Umbilical cord (tissue), 2 donors: ENCODE results near the gene GPR153. TPM values are rescaled to one million over a fixed set of nuclear protein-coding genes. Genes with fewer than 3 reads are reported as not detected.
"Not testable (repeated sequence)": the region's sequence is repeated elsewhere in the genome, so short reads cannot be mapped to it uniquely, and the experiment has no call there.

Experiments
- DNase-seq: peaks from one replicate; pipeline ENCODE4 v3.0.0-alpha.2; 2015; ENCODE audit warnings: low spot score
- total RNA-seq: library from RNA; depleted of rRNA; stranded (reverse); fragments of >200 nt; gene quantifications from one replicate; pipeline ENCODE4 v1.2.3, GENCODE V29; 2014; ENCODE audit warnings: low replicate concordance; ENCODE audit not compliant: insufficient read depth

Gene GPR153
- total RNA-seq, 1 donor from 2014 or later = 17.6 TPM

DNA sequence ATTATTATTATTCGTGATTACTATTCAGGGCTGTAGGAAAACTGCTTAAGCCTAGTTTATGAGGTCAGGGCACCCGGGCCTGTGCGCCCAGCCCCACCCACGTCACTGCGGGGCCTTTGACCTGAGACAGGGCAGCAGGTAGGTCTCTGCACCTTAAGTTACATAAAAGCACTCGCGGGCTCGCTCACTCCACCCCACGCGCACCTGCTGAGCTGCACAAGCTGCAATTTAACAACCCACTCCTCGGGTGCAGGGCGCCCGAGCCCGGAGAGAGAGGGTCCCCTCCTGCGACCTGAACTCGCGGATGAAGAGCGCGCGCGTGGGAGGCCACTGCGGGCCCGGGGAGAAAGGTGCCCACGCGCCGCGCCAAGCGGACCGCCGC, 25.6 kb downstream of the GPR153 start:
- no peak for DNase-seq

GRCh38 chr1:6234502-6235295, 26.2 kb downstream of the GPR153 start:
- no peak for DNase-seq

DNA sequence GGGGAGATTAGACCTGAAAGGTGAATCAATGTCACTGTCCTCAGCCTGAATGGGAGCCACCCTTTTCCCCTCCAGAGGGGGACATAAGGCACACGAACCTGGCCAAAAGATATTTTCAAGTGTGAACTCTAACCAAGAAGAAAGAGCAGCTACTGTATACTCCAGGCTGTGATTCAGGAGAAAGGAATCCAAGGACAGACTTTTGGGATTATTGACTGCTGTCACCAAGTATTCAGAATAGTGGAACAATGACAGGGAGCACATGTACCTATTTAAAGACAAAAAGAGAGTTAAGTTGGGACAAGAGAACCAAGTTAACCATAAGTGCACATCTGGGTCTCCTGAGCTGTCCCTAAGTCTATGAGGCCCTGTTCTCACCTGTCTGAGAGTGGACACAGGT, 27.5 kb downstream of the GPR153 start:
- DNase-seq = no peak

DNA sequence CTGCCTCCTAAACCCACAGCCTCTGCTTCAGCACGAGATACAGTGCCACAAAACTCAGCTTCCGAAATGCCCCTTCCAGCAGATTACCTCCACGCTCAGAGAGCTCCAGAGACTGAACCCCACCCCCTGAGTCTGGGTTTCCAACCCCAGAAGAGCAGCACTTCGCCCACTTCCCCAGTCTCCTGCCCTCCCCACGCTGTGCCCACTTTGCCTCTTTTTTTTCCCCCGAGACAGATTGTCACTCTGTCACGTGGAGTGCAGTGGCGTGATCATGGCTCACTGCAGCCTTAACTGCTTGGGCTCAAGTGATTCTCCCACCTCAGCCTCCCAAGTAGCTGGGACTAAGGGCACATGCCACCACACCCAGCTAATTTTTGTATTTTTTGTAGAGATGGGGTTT, 35.2 kb downstream of the GPR153 start:
- no peak for DNase-seq

- no peak for DNase-seq
Observed at GRCh38 chr1:6224718-6225117, 36.2 kb downstream of the GPR153 start.

GRCh38 chr1:6223617-6224016, 37.3 kb downstream of the GPR153 start:
- no peak for DNase-seq

DNA sequence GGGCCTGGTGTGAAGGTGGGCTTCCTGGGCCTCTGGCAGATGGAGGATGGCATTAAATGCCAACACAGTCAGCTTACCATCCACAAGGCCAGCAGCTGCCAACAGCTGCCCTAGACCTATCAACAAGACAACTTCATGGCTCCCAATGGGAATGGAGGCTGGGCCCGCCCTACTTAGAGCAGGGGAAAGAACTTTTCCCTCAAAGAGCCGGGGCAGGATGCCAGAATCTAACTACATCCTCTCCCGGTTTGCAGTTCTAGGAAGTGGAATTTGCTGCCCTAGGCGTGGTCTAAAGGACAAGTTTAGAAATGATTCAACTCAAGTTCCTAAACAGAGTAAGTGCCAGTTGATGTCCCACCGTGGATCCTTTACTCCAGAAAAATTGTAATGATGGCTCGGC, 38.3 kb downstream of the GPR153 start:
- DNase-seq = no peak

DNA sequence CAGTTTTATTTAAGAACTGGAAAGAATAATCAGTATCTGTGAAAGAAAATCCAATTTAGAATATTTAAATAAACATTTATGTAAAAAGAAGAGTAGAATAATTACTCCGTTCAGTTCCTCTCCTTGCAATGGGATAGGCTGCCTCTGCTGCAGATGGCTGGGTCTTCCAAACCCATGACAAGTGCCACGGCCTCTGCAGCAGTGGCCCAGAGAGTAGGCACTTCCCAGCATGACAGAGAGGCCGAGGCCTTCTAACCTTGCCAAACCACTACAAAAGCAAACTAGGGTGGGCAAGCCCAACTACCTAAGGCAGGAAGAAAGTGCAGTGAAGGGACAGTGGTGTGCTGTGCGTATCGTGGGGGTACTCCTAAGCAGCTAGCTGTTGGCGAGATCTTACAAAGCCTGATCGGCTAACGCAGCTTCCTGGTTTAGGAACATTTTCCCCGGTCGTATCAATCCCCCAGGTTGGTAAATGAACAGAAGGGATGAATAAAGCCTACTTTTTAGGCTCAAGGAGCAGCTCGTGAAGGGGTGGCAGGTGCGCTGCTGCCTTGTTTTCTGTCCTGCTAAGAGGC, 39.6 kb downstream of the GPR153 start:
- DNase-seq = no peak

GRCh38 chr1:6220236-6220635, 40.7 kb downstream of the GPR153 start:
- no peak for DNase-seq

DNA sequence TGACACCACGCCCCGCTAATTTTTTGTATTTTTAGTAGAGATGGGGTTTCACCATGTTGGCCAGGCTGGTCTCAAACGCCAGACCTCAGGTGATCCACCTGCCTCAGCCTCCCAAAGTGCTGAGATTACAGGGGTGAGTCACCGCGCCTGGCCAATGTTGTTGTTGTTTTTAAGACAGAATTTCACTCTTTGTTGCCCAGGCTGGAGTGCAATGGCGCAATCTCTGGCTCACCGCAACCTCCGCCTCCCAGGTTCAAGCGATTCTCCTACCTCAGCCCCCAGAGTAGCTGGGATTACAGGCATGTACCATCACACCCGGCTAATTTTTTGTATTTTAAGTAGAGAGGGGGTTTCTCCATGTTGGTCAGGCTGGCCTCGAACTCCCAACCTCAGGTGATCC, 41.3 kb downstream of the GPR153 start:
- not testable (repeated sequence) for DNase-seq

GRCh38 chr1:6218375-6219164, 42.3 kb downstream of the GPR153 start:
- DNase-seq = no peak

DNA sequence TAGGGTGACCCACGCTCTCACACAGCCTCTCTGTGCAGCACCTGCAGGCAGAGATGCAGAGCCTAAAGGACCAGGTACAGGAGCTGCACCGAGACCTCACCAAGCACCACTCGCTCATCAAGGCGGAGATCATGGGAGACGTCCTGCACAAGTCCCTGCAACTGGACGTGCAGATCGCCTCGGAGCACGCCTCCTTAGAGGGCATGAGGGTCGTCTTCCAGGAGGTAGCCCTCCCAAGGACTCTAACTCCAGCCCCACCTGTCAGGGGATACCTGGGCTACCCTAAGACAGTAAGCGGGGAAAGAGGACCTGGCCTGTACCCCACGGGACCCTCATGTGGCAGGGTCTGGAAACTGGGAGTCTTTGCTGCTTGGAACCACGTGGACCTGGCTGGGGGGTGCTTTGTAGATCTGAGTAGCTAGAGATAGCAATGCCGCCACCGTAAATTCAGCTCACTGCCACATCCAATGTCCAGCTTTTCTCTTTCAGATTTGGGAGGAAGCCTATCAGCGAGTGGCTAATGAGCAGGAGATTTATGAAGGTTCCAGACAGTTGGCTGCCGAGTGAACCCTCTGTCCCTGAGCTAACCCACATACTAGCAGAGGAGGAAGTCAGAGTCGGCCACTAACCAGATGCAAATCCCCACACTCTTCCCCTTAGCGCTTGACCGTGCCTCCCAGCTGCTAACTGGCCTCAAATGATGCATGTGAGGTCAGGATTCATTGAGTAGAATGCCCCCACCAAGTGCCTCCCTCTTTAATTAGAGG, 48.5 kb downstream of the GPR153 start:
- no peak for DNase-seq

GRCh38 chr1:6211731-6212130, 49.2 kb downstream of the GPR153 start:
- no peak for DNase-seq

- no peak for DNase-seq
Observed at GRCh38 chr1:6210591-6211355, 50.1 kb downstream of the GPR153 start.

GRCh38 chr1:6209661-6210580, 51.0 kb downstream of the GPR153 start:
- DNase-seq = no peak

DNA sequence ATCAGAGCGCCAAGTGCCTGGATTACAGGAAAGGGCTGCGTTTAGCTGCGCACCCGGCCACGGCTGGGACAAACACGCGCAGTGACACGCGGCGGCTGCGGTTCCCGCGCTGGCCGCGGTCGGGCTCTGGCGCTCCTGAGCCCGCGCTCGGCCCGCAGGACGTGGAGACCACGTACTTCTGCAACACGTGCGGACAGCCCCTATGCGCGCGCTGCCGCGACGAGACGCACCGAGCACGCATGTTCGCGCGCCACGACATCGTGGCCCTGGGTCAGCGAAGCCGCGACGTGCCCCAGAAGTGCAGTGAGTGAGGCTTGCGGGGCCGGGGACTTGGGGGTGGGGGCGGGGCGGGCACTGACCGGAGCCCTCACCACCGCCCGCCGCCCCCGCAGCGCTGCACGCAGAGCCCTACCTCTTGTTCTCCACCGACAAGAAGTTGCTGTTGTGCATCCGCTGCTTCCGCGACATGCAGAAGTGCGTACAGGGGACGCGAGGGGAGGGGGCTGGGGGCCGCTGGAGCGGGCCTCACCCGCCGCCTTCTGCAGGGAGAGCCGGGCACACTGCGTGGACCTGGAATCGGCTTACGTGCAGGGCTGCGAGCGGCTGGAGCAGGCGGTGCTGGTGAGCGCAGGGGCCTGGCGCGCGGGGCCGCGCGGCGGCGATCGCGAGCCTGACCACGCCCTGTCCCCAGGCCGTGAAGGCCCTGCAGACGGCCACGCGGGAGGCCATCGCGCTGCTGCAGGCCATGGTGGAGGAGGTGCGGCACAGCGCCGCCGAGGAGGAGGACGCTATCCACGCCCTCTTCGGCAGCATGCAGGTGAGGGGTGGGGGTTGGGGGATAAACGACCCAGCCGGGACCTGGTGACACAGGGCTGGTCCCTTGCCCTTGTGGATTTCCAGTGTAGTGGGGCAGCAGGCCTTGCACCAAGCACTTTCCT, 51.9 kb downstream of the GPR153 start:
- DNase-seq = peak; percentile 28

GRCh38 chr1:6207921-6208320, 53.0 kb downstream of the GPR153 start:
- no peak for DNase-seq

GRCh38 chr1:6207075-6207885, 53.6 kb downstream of the GPR153 start:
- no peak for DNase-seq
